ENCODE measurements around the gene OR4C3. TPM values are rescaled to one million over a fixed set of nuclear protein-coding genes. Genes with fewer than 3 reads are reported as not detected.

The OR4C3 gene
- polyA plus RNA-seq, 1 donor from 2014 or later: not detected

GRCh38 chr11:48366365-48366764 is 41.6 kb downstream of the OR4C3 start, which contains the start of gene OR4C5:
TSS of gene OR4C5 (minus strand) at chr11:48366465. CDS start at chr11:48366465, 0 bp downstream.
- no peaks in the 10 kb centered on the region for H3K9me2 ChIP-seq (ENCODE audit: insufficient read depth, low read length)
- no peak for TF ChIP-seq RAD21 (conservative IDR thresholded peaks at IDR 0.05)
- TF ChIP-seq TAF1 (IDR thresholded peaks at IDR 0.05; ENCODE audit: low read depth): no peak
- TF ChIP-seq, protein P1, sequence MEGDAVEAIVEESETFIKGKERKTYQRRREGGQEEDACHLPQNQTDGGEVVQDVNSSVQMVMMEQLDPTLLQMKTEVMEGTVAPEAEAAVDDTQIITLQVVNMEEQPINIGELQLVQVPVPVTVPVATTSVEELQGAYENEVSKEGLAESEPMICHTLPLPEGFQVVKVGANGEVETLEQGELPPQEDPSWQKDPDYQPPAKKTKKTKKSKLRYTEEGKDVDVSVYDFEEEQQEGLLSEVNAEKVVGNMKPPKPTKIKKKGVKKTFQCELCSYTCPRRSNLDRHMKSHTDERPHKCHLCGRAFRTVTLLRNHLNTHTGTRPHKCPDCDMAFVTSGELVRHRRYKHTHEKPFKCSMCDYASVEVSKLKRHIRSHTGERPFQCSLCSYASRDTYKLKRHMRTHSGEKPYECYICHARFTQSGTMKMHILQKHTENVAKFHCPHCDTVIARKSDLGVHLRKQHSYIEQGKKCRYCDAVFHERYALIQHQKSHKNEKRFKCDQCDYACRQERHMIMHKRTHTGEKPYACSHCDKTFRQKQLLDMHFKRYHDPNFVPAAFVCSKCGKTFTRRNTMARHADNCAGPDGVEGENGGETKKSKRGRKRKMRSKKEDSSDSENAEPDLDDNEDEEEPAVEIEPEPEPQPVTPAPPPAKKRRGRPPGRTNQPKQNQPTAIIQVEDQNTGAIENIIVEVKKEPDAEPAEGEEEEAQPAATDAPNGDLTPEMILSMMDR (IDR thresholded peaks at IDR 0.05; ENCODE audit: poor library complexity, severe bottlenecking): no peak
- no peak for TF ChIP-seq POLR2AphosphoS5 (IDR thresholded peaks at IDR 0.05)
- no peak for TF ChIP-seq EP300 (conservative IDR thresholded peaks at IDR 0.05; ENCODE audit: poor library complexity, severe bottlenecking)

More at GRCh38 chr11:48366365-48366764, 41.6 kb downstream of the OR4C3 start, which contains the start of gene OR4C5:
- H4K20me1 ChIP-seq (ENCODE audit: insufficient read depth): no peaks in the 10 kb centered on the region
- no peaks in the 10 kb centered on the region for H3K27me3 ChIP-seq (ENCODE audit: insufficient read depth, low read depth, low read length)
- H3K9ac ChIP-seq (ENCODE audit: low read length): no peak within 1 kb of the TSS
- H3K9me3 ChIP-seq (ENCODE audit: low read length): peaks cover 4% of the 10 kb centered on the region
- no peak within 1 kb of the TSS for H2AFZ ChIP-seq (ENCODE audit: low read depth, low read length)
- H3K36me3 ChIP-seq (ENCODE audit: insufficient read depth, low read length): no peaks in the 10 kb centered on the region
- no peaks in the 10 kb centered on the region for H3F3A ChIP-seq (ENCODE audit: insufficient read depth, low read length, poor library complexity, severe bottlenecking)
- no peak within 1 kb of the TSS for H3K4me3 ChIP-seq (ENCODE audit: low read length)
- no peak within 1 kb of the TSS for H3K4me2 ChIP-seq (ENCODE audit: low read length)
- no peak within 1 kb of the TSS for H3K27ac ChIP-seq (ENCODE audit: low read length)
- H3K79me2 ChIP-seq (replicated peaks; ENCODE audit: insufficient read depth, low read length): no peaks in the 10 kb centered on the region

Other genes with a start within 250 kb of the OR4C3 start
- gene OR4B1, start 108.1 kb upstream of the OR4C3 start, polyA plus RNA-seq: not detected in 2 replicates
- not detected in 2 replicates for gene OR4X2, start 79.8 kb upstream of the OR4C3 start, polyA plus RNA-seq
- not detected in 2 replicates for gene OR4X1, start 61.1 kb upstream of the OR4C3 start, polyA plus RNA-seq
- not detected in 2 replicates for gene OR4S1, start 18.7 kb upstream of the OR4C3 start, polyA plus RNA-seq
- not detected in 2 replicates for gene OR4C5, start 41.5 kb downstream of the OR4C3 start, polyA plus RNA-seq
- gene OR4A47, start 163.9 kb downstream of the OR4C3 start, polyA plus RNA-seq: not detected in 2 replicates

Measured in neural cell (in vitro differentiated cells).